ENCODE measurements around the gene MSS51. TPM values are rescaled to one million over a fixed set of nuclear protein-coding genes. Genes with fewer than 3 reads are reported as not detected.

MSS51 gene
- polyA plus RNA-seq, 1 donor from 2014 or later: 8.3 TPM

DNA sequence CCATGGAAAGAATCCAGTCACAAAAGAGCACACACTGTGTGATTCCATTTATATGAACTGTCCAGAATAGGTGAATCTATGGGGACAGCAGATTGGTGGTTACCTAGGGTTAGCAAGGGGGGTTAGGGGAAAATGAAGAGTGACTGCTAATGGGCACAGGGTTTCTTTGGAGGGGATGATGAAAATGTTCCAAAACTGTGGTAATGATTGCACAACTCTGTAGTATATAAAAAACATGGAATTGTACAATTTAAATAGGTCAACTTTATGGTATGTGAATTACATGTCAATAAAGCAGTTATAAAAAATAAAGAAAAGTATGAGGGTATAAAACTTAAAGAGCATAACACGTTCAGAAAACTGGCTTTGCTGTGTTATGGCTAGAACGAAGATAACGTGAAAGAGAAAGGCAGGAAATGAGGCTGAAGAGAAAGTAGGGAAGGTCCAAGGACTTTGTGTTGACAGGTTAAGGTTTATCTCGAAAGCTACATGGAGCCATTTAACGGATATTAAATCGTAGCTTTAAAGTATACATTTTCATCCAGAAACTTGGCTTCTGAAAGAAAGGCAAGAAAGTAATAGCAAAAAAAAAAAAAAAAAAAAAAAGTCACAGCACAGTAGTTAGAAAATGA, 26.4 kb upstream of the MSS51 start:
- TF ChIP-seq EZH2 (IDR thresholded peaks at IDR 0.05; ENCODE audit: borderline replicate concordance, insufficient read depth, low read length, poor library complexity, severe bottlenecking) (no peak), SMC3 (conservative IDR thresholded peaks at IDR 0.05; ENCODE audit: poor library complexity) (no peak), POLR2AphosphoS5 (IDR thresholded peaks at IDR 0.05) (no peak), TAF1 (IDR thresholded peaks at IDR 0.05; ENCODE audit: low read depth) (no peak), EP300 (conservative IDR thresholded peaks at IDR 0.05; ENCODE audit: poor library complexity, severe bottlenecking) (no peak), RAD21 (conservative IDR thresholded peaks at IDR 0.05) (no peak), MXI1 (conservative IDR thresholded peaks at IDR 0.05; ENCODE audit: poor library complexity, severe bottlenecking) (no peak)
- TF ChIP-seq, protein P1, sequence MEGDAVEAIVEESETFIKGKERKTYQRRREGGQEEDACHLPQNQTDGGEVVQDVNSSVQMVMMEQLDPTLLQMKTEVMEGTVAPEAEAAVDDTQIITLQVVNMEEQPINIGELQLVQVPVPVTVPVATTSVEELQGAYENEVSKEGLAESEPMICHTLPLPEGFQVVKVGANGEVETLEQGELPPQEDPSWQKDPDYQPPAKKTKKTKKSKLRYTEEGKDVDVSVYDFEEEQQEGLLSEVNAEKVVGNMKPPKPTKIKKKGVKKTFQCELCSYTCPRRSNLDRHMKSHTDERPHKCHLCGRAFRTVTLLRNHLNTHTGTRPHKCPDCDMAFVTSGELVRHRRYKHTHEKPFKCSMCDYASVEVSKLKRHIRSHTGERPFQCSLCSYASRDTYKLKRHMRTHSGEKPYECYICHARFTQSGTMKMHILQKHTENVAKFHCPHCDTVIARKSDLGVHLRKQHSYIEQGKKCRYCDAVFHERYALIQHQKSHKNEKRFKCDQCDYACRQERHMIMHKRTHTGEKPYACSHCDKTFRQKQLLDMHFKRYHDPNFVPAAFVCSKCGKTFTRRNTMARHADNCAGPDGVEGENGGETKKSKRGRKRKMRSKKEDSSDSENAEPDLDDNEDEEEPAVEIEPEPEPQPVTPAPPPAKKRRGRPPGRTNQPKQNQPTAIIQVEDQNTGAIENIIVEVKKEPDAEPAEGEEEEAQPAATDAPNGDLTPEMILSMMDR (IDR thresholded peaks at IDR 0.05; ENCODE audit: poor library complexity, severe bottlenecking): no peak
- TF ChIP-seq, protein P2, sequence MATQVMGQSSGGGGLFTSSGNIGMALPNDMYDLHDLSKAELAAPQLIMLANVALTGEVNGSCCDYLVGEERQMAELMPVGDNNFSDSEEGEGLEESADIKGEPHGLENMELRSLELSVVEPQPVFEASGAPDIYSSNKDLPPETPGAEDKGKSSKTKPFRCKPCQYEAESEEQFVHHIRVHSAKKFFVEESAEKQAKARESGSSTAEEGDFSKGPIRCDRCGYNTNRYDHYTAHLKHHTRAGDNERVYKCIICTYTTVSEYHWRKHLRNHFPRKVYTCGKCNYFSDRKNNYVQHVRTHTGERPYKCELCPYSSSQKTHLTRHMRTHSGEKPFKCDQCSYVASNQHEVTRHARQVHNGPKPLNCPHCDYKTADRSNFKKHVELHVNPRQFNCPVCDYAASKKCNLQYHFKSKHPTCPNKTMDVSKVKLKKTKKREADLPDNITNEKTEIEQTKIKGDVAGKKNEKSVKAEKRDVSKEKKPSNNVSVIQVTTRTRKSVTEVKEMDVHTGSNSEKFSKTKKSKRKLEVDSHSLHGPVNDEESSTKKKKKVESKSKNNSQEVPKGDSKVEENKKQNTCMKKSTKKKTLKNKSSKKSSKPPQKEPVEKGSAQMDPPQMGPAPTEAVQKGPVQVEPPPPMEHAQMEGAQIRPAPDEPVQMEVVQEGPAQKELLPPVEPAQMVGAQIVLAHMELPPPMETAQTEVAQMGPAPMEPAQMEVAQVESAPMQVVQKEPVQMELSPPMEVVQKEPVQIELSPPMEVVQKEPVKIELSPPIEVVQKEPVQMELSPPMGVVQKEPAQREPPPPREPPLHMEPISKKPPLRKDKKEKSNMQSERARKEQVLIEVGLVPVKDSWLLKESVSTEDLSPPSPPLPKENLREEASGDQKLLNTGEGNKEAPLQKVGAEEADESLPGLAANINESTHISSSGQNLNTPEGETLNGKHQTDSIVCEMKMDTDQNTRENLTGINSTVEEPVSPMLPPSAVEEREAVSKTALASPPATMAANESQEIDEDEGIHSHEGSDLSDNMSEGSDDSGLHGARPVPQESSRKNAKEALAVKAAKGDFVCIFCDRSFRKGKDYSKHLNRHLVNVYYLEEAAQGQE (IDR thresholded peaks at IDR 0.05; ENCODE audit: borderline replicate concordance): no peak
- no peaks in the 10 kb centered on the region for H3F3A ChIP-seq (ENCODE audit: insufficient read depth, low read length, poor library complexity, severe bottlenecking)
- H3K9me3 ChIP-seq (ENCODE audit: low read length): no peaks in the 10 kb centered on the region
- H4K20me1 ChIP-seq (ENCODE audit: insufficient read depth): no peaks in the 10 kb centered on the region
- H3K9me2 ChIP-seq (ENCODE audit: insufficient read depth, low read length): no peaks in the 10 kb centered on the region
- no peak overlapping the region for H2AFZ ChIP-seq (ENCODE audit: low read depth, low read length)
- H3K4me3 ChIP-seq (ENCODE audit: low read length): no peak overlapping the region
- H3K27me3 ChIP-seq (ENCODE audit: insufficient read depth, low read depth, low read length): no peaks in the 10 kb centered on the region
- H3K36me3 ChIP-seq (ENCODE audit: insufficient read depth, low read length): no peaks in the 10 kb centered on the region
- no peak overlapping the region for H3K9ac ChIP-seq (ENCODE audit: low read length)
- H3K4me2 ChIP-seq (ENCODE audit: low read length): no peak overlapping the region
- no peak overlapping the region for H3K27ac ChIP-seq (ENCODE audit: low read length)
- no peaks in the 10 kb centered on the region for H3K79me2 ChIP-seq (replicated peaks; ENCODE audit: insufficient read depth, low read length)

DNA sequence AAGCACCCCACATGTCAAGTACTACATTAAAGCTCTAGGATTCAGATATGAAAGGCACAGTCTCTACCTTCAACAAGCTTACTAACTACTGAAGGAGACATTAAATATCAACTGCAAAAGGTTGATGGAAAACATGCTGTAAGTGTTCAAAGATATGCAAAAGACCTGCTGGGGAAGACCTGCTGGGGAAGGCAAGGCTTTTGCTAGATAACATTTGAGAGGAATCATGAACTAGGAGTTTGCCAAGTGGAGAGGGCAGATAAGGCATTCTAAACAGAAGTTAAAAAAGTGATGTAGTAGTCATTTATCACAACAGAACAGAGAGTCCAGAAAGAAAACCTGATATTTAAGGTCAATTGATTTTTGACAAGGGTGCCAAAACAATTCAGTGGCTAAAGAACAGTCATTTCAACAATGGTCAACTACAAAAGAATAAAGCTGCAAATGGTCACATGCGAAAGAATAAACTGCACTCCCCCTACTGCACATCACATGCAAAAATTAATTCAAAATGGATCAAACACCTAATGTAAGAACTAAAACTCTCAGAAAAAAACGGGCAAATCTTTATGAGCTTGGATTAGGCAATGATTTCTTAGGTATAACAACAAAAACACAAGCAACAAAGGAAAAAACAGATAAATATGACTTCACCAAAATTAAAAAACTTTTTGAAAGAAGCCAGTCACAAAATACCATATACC, 23.0 kb upstream of the MSS51 start:
- Histone ChIP-seq H3K4me3 (ENCODE audit: low read length) (no peak overlapping the region), H3K36me3 (ENCODE audit: insufficient read depth, low read length) (peaks cover 5% of the 10 kb centered on the region), H3K9me3 (ENCODE audit: low read length) (no peaks in the 10 kb centered on the region), H3K9ac (ENCODE audit: low read length) (no peak overlapping the region), H2AFZ (ENCODE audit: low read depth, low read length) (no peak overlapping the region), H3K4me2 (ENCODE audit: low read length) (no peak overlapping the region), H3K27ac (ENCODE audit: low read length) (no peak overlapping the region), H4K20me1 (ENCODE audit: insufficient read depth) (no peaks in the 10 kb centered on the region), H3F3A (ENCODE audit: insufficient read depth, low read length, poor library complexity, severe bottlenecking) (no peaks in the 10 kb centered on the region), H3K79me2 (replicated peaks; ENCODE audit: insufficient read depth, low read length) (no peaks in the 10 kb centered on the region), H3K27me3 (ENCODE audit: insufficient read depth, low read depth, low read length) (no peaks in the 10 kb centered on the region), H3K9me2 (ENCODE audit: insufficient read depth, low read length) (no peaks in the 10 kb centered on the region)
- TF ChIP-seq, protein P1 (IDR thresholded peaks at IDR 0.05; ENCODE audit: poor library complexity, severe bottlenecking): no peak
- TF ChIP-seq SMC3 (conservative IDR thresholded peaks at IDR 0.05; ENCODE audit: poor library complexity) (no peak), POLR2AphosphoS5 (IDR thresholded peaks at IDR 0.05) (no peak), EP300 (conservative IDR thresholded peaks at IDR 0.05; ENCODE audit: poor library complexity, severe bottlenecking) (no peak)
- TF ChIP-seq, protein P2 (IDR thresholded peaks at IDR 0.05; ENCODE audit: borderline replicate concordance): no peak
